Nephron progenitor cell (in vitro differentiated cells): ENCODE data around the gene FOXP1.

Experiments used
- DNase-seq: peaks from one replicate; pipeline ENCODE4 v3.0.0; 2021
- H3K27ac Mint-ChIP-seq: 2 replicates; pipeline ENCODE4 v1.8.0; 2021; ENCODE audit warnings: mild to moderate bottlenecking, moderate library complexity, mixed read lengths
- H3K27me3 Mint-ChIP-seq: 2 replicates; pipeline ENCODE4 v1.8.0; 2021; ENCODE audit warnings: mild to moderate bottlenecking, low read depth, mixed read lengths; ENCODE audit not compliant: poor library complexity
- H3K36me3 Mint-ChIP-seq: 2 replicates; pipeline ENCODE4 v1.8.0; 2021; ENCODE audit warnings: low read depth, mixed read lengths
- H3K4me1 Mint-ChIP-seq: 2 replicates; pipeline ENCODE4 v1.8.0; 2021; ENCODE audit warnings: mixed read lengths
- H3K4me3 Mint-ChIP-seq: 2 replicates; pipeline ENCODE4 v1.8.0; 2021; ENCODE audit warnings: mild to moderate bottlenecking, moderate library complexity, mixed read lengths
- H3K9me3 Mint-ChIP-seq: 2 replicates; pipeline ENCODE4 v1.8.0; 2021; ENCODE audit warnings: mild to moderate bottlenecking, moderate library complexity, mixed read lengths
- TF ChIP-seq, protein P1 (sequence below): fragments of 200-600 bp; sonication (generic); IDR thresholded peaks from 2 replicates; pipeline ENCODE4 v1.5.0; 2021; ENCODE audit warnings: antibody characterized with exemption

FOXP1 gene

DNA sequence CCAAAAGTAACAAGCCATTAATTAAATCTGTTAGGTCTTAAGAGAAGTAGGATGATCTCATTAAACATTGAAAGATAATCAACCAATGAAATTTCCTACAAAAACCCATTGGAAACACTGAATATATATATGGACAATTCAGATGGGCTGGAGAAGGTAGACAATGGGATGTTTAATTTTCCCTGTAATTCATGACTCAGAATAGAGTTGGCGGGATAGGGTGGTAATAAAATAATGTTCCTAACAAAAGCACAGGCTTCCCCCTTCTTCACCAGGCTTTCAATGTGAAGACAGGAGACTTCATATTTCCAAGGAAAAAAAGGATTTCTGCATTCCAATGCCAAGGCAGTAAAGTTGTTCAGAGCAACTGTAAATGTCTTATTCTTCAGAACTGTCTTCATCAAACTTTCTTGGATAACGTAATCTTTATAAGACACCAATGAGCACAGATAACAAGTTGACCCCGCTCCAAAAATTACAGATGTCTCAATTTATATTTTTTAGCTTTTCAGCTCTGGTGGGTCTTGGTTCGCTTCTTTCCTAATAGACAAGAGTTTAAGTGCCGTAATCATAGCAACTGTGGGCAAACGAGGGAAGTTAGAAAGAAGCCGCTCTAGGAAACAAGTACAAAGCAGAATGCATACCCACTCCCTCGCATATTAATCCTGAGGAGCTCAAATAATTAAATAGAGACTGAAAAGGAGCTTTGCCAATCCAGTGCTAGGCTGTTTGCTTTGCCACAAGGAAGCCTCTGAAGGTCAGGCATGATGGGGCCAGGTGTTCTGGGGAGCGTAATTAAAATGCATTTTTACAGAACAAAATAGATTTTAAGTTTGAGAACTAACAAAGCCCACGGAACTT is 377.0 kb downstream of the FOXP1 start:
- Mint-ChIP-seq H3K4me1 (peaks cover 91% of the 10 kb centered on the region), H3K27ac (peak overlapping the region; percentile 84)

DNA sequence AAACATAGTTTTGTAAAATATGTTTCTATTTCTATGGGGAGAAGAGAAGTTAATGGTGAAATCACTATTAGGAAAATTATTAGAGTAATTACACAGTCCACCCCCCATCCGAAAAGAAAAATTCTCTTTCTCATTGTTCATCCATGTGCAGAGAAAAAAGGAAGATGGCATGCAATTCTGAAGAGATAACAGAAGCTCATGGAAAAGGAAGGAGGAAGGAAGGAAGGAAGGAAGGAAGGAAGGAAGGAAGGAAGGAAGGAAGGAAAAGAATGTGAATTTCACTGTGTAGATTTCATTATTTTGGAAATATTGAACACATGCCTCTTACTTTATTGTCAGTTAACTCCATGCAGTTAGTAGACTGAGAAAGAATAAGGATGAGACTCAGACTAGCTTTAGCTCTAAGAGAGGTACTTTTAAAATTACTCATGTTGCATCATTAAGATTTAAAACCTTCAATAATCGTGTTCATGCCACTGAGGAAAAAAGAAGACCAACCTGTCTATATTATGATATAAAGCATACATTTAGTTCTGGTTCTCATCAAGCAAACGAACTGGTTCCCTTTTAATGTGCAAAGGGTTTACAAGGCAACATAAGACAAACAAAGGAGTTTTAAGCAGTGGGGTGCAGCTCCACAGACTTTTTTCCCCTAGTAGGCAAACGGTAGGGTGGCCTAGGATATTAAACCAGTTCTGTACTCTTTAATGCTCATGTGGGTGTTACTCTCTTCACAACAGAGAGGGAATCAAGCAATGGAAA is 379.6 kb downstream of the FOXP1 start:
- TF ChIP-seq, protein P1, sequence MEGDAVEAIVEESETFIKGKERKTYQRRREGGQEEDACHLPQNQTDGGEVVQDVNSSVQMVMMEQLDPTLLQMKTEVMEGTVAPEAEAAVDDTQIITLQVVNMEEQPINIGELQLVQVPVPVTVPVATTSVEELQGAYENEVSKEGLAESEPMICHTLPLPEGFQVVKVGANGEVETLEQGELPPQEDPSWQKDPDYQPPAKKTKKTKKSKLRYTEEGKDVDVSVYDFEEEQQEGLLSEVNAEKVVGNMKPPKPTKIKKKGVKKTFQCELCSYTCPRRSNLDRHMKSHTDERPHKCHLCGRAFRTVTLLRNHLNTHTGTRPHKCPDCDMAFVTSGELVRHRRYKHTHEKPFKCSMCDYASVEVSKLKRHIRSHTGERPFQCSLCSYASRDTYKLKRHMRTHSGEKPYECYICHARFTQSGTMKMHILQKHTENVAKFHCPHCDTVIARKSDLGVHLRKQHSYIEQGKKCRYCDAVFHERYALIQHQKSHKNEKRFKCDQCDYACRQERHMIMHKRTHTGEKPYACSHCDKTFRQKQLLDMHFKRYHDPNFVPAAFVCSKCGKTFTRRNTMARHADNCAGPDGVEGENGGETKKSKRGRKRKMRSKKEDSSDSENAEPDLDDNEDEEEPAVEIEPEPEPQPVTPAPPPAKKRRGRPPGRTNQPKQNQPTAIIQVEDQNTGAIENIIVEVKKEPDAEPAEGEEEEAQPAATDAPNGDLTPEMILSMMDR, result no peak
- Mint-ChIP-seq H3K27me3 (no peaks in the 10 kb centered on the region), H3K4me1 (peaks cover 74% of the 10 kb centered on the region), H3K9me3 (no peaks in the 10 kb centered on the region), H3K36me3 (peaks cover 7% of the 10 kb centered on the region), H3K27ac (no peak overlapping the region), H3K4me3 (no peak overlapping the region)
- DNase-seq, result no peak

More for the DNA sequence above, 377.0 kb downstream of the FOXP1 start:
- Mint-ChIP-seq H3K9me3 (no peaks in the 10 kb centered on the region), H3K27me3 (no peaks in the 10 kb centered on the region), H3K36me3 (peaks cover 7% of the 10 kb centered on the region), H3K4me3 (peak overlapping the region; percentile 22)
- TF ChIP-seq, protein P1, result no peak
- DNase-seq, result no peak

DNA sequence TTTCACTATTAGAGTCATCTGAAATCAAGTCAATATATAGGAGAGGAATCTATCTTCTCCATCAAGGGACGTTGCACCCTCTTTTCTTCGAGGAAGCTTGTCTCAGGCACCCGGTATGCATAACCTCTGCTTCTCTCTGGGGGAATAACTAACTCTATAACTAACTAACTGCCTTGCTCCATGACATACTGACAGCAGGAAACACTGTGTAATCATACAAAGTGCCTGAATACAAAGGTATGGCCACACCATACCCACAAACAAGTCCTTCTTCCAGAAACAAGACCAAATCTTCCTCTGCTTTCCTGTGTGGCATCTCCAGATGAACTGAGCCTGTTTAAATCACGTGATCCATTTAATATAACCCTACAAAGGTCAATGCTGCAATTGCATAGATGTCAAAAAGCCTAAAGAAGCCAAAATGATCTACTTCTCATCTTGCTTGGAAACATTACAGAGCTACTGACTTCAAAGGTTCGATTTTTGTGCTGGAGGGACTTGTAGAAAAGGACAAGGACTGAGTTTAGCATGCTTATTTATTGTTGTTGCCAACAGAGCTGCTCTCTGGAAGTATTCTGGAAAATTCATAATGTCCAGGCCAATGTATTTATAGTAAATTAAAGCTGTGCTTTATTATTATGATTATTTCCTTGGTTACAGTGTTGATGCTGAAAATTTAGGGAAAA is 380.5 kb downstream of the FOXP1 start:
- no peak overlapping the region for H3K4me3 Mint-ChIP-seq
- no peaks in the 10 kb centered on the region for H3K9me3 Mint-ChIP-seq
- H3K27me3 Mint-ChIP-seq, result no peaks in the 10 kb centered on the region
- peaks cover 7% of the 10 kb centered on the region for H3K36me3 Mint-ChIP-seq
- DNase-seq, result no peak
- H3K27ac Mint-ChIP-seq, result no peak overlapping the region
- peaks cover 65% of the 10 kb centered on the region for H3K4me1 Mint-ChIP-seq
- TF ChIP-seq, protein P1, result no peak

DNA sequence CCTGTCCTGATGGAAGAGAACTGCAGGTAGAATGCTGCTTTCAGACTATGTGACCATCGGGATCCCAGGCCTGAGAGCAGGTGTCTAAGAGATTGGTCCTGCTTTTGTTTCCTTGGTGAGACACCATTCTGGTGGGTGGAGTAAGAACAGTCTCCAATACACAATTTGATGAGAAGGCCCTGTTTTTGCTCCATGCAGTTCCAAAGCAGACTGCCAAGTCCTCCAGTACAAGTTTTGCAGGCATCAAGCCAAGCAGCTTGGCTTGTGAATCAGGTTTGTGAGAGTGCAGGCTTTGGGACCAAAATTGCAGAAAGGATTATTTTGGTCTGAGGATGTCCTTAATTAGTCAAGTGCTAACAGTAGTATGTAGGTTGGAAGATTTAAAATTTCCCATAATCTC is 381.6 kb downstream of the FOXP1 start:
- H3K27me3 Mint-ChIP-seq, result no peaks in the 10 kb centered on the region
- peaks cover 64% of the 10 kb centered on the region for H3K4me1 Mint-ChIP-seq
- H3K4me3 Mint-ChIP-seq, result no peak overlapping the region
- DNase-seq, result no peak
- H3K27ac Mint-ChIP-seq, result no peak overlapping the region
- TF ChIP-seq, protein P1, result no peak
- no peaks in the 10 kb centered on the region for H3K9me3 Mint-ChIP-seq
- peaks cover 13% of the 10 kb centered on the region for H3K36me3 Mint-ChIP-seq

DNA sequence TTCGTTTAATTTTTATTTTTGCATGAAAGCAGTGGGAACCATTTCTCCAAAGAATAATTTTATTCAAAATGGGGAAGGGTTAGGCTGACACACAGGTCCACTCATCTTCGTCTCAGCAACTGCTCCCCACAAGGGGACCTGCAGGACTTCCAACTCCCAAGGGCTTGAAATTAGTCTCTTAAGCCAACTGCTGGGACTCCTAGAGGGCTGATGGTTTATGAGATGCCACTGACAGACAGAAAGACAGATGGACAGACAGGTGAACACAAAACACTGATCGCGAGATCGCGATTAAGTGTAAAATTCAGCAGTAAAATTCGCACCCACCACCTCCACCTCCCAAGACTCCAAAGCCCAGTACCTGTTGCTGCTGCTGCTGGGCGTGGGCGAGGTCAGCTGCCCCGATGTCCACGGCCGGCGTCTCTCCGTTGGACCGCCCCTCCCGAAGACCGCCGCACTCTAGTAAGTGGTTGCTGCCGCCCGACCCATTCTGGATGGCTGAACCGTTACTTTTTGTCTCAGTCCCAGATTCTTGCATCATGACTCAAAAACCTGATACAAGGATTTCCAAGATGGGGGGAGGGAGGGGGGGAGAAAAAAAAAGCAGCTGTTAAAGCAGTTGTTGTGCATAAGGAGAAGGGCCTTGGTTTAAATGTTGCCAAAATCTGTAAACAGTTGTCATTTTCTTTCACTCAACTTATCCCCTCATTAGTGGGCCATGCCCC is 385.5 kb downstream of the FOXP1 start:
- H3K27me3 Mint-ChIP-seq, result no peaks in the 10 kb centered on the region
- TF ChIP-seq, protein P1, result no peak
- peak overlapping the region; percentile 82 for H3K27ac Mint-ChIP-seq
- H3K4me3 Mint-ChIP-seq, result no peak overlapping the region
- H3K4me1 Mint-ChIP-seq, result peaks cover 65% of the 10 kb centered on the region
- H3K36me3 Mint-ChIP-seq, result peaks cover 14% of the 10 kb centered on the region
- no peaks in the 10 kb centered on the region for H3K9me3 Mint-ChIP-seq
- DNase-seq, result no peak
